Hepatocyte (in vitro differentiated cells): ENCODE measurements around the gene MAGI1. TPM values are rescaled to one million over a fixed set of nuclear protein-coding genes. Genes with fewer than 3 reads are reported as not detected.

Experiments used
- DNase-seq: peaks from one replicate; pipeline ENCODE4 v3.0.0-alpha.2; 2016; ENCODE audit warnings: low spot score
- H2AFZ ChIP-seq: fragments of 200-600 bp; sonication (generic); 2 replicates; pipeline ENCODE4 v1.6.0; 2016; ENCODE audit warnings: antibody characterized with exemption, mild to moderate bottlenecking
- H3K27ac ChIP-seq: fragments of 200-600 bp; sonication (generic); 2 replicates; pipeline ENCODE4 v1.5.1; 2016; ENCODE audit warnings: mild to moderate bottlenecking
- H3K27me3 ChIP-seq: fragments of 200-600 bp; sonication (generic); 2 replicates; pipeline ENCODE4 v1.6.1; 2016
- H3K36me3 ChIP-seq: fragments of 200-600 bp; sonication (generic); replicated peaks from 2 replicates; pipeline ENCODE4 v1.5.1; 2016; ENCODE audit warnings: low read depth; ENCODE audit not compliant: insufficient read depth
- H3K4me1 ChIP-seq: fragments of 200-600 bp; sonication (generic); 2 replicates; pipeline ENCODE4 v1.5.1; 2016; ENCODE audit warnings: mild to moderate bottlenecking, moderate library complexity; ENCODE audit not compliant: insufficient read depth
- H3K4me2 ChIP-seq: fragments of 200-600 bp; sonication (generic); 2 replicates; pipeline ENCODE4 v1.6.0; 2016
- H3K4me3 ChIP-seq: fragments of 200-600 bp; sonication (generic); 2 replicates; pipeline ENCODE4 v1.5.1; 2016; ENCODE audit warnings: mild to moderate bottlenecking
- H3K79me2 ChIP-seq: fragments of 200-600 bp; sonication (generic); 2 replicates; pipeline ENCODE4 v1.6.0; 2017; ENCODE audit warnings: mild to moderate bottlenecking
- H3K9me2 ChIP-seq: fragments of 200-600 bp; sonication (generic); replicated peaks from 2 replicates; pipeline ENCODE4 v1.6.0; 2017; ENCODE audit warnings: mild to moderate bottlenecking; ENCODE audit not compliant: insufficient read depth
- H3K9me3 ChIP-seq: fragments of 200-600 bp; sonication (generic); 2 replicates; pipeline ENCODE4 v1.5.1; 2016; ENCODE audit warnings: low read depth, mild to moderate bottlenecking
- H4K20me1 ChIP-seq: fragments of 200-600 bp; sonication (generic); 2 replicates; pipeline ENCODE4 v1.6.0; 2016; ENCODE audit warnings: mild to moderate bottlenecking; ENCODE audit not compliant: insufficient read depth, poor library complexity, severe bottlenecking
- CTCF ChIP-seq: fragments of 200-600 bp; sonication (generic); IDR thresholded peaks from 2 replicates; pipeline ENCODE4 v1.5.1; 2016; ENCODE audit warnings: antibody characterized with exemption, mild to moderate bottlenecking; ENCODE audit not compliant: poor library complexity
- EZH2 ChIP-seq: fragments of 200-600 bp; sonication (generic); IDR thresholded peaks from 2 replicates; pipeline ENCODE4 v1.6.1; 2016; ENCODE audit warnings: antibody characterized with exemption, mild to moderate bottlenecking, borderline replicate concordance
- EZH2phosphoT487 ChIP-seq: fragments of 200-600 bp; sonication (generic); IDR thresholded peaks from one replicate; pipeline ENCODE4 v1.6.1; 2018; ENCODE audit warnings: antibody characterized with exemption, mild to moderate bottlenecking, low read depth, moderate library complexity; ENCODE audit not compliant: unreplicated experiment, severe bottlenecking
- WGBS: methylation state at CpG from one replicate; pipeline ENCODE4 v1.1.6; 2016; ENCODE audit warnings: low lambda C conversion rate; ENCODE audit errors: missing lambda C conversion rate; 5-methylcytosine and 5-hydroxymethylcytosine counted together
- polyA plus RNA-seq: library from polyadenylated mRNA; unstranded; fragments of >200 nt; fragmentation: Nextera tagmentation; extraction: Ambion mirVana; gene quantifications from 2 replicates; pipeline ENCODE4 v1.2.1, GENCODE V29; 2016
- total RNA-seq: library from RNA; depleted of rRNA; stranded (reverse); fragments of >200 nt; gene quantifications from 2 replicates; pipeline ENCODE4 v1.2.3, GENCODE V29; 2014

Gene MAGI1
- total and polyA plus RNA-seq, 2 experiments from 2014 or later = 26.2 to 43.5 TPM

GRCh38 chr3:66075281-66075680 lies 36.6 kb upstream of the MAGI1 start:
- DNase-seq = no peak
- H4K20me1 ChIP-seq = no peaks in the 10 kb centered on the region
- peaks cover 11% of the 10 kb centered on the region for H3K4me1 ChIP-seq
- H3K36me3 ChIP-seq = no peaks in the 10 kb centered on the region
- no peaks in the 10 kb centered on the region for H3K9me2 ChIP-seq
- no peaks in the 10 kb centered on the region for H3K9me3 ChIP-seq
- H3K79me2 ChIP-seq = no peaks in the 10 kb centered on the region
- H3K4me2 ChIP-seq = no peak overlapping the region
- no peak overlapping the region for H3K4me3 ChIP-seq
- no peak for TF ChIP-seq CTCF
- no peak for TF ChIP-seq EZH2
- TF ChIP-seq EZH2phosphoT487 = no peak
- no peaks in the 10 kb centered on the region for H3K27me3 ChIP-seq
- no peak overlapping the region for H3K27ac ChIP-seq
- no peak overlapping the region for H2AFZ ChIP-seq
- 89% methylated on average over 4 of the region's 4 CpGs for WGBS

- H3K27ac ChIP-seq = peak overlapping the region; percentile 56
Observed at GRCh38 chr3:66073464-66074141, 34.9 kb upstream of the MAGI1 start.

DNA sequence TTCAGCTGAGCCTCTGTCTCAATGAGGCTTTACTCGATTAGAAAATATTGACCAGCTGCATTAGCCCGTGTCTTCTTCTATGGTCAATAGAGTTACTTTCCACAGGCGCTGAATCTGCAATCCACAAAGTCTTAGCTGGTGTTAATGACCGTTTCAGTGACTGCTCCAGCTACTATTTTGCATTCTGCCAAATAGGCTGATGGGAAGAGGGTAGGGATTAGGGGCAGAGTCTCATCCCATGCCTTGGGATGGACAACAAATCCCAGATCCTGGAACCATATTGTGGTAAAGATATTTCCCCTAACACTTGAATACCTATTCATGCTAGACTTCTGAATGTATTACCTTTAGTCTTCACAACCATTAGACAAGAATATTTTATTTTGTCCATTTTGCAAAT lies 29.5 kb upstream of the MAGI1 start:
- H3K4me1 ChIP-seq = peaks cover 3% of the 10 kb centered on the region
- WGBS = 59% methylated on average over 4 of the region's 4 CpGs
- H3K4me2 ChIP-seq = peak overlapping the region; percentile 59
- no peaks in the 10 kb centered on the region for H3K9me2 ChIP-seq
- peak overlapping the region; percentile 33 for H2AFZ ChIP-seq
- H3K79me2 ChIP-seq = no peaks in the 10 kb centered on the region
- H4K20me1 ChIP-seq = no peaks in the 10 kb centered on the region
- no peaks in the 10 kb centered on the region for H3K9me3 ChIP-seq
- DNase-seq = no peak
- H3K27ac ChIP-seq = no peak overlapping the region
- H3K27me3 ChIP-seq = no peaks in the 10 kb centered on the region
- H3K36me3 ChIP-seq = no peaks in the 10 kb centered on the region
- H3K4me3 ChIP-seq = no peak overlapping the region
- TF ChIP-seq EZH2 (no peak), EZH2phosphoT487 (no peak), CTCF (no peak)

More at GRCh38 chr3:66073464-66074141, 34.9 kb upstream of the MAGI1 start:
- no peak overlapping the region for H3K4me3 ChIP-seq
- peaks cover 11% of the 10 kb centered on the region for H3K4me1 ChIP-seq
- H3K36me3 ChIP-seq = no peaks in the 10 kb centered on the region
- no peaks in the 10 kb centered on the region for H3K27me3 ChIP-seq
- H3K79me2 ChIP-seq = no peaks in the 10 kb centered on the region
- H3K9me3 ChIP-seq = no peaks in the 10 kb centered on the region
- TF ChIP-seq EZH2phosphoT487 (no peak), CTCF (no peak), EZH2 (no peak)
- H3K9me2 ChIP-seq = no peaks in the 10 kb centered on the region
- H2AFZ ChIP-seq = no peak overlapping the region
- WGBS = 42% methylated on average over 8 of the region's 8 CpGs
- H3K4me2 ChIP-seq = peak overlapping the region; percentile 58
- peak; percentile 67 for DNase-seq
- H4K20me1 ChIP-seq = no peaks in the 10 kb centered on the region
